Mammary epithelial cell (primary cell): Measurements from ENCODE around the gene TBXA2R.

Experiments used
- EZH2 ChIP-seq: IDR thresholded peaks from 2 replicates; pipeline ENCODE4 v1.6.1; 2012; ENCODE audit warnings: low read length, inconsistent platforms, borderline replicate concordance
- TF ChIP-seq, protein P1 (sequence below), 2 donors: IDR thresholded peaks in 1 of 2; conservative IDR thresholded peaks in 1 of 2; 2 replicates each; pipeline ENCODE4 v1.5.1; 2011 to 2012; ENCODE audit warnings: inconsistent platforms in 2 of 2, low read length in 2 of 2, mild to moderate bottlenecking in 2 of 2, control low read depth in 1 of 2, low read depth in 1 of 2; ENCODE audit not compliant: insufficient read depth in 1 of 2; ENCODE audit errors: extremely low read depth in 1 of 2

GRCh38 chr19:3642296-3642695, 35.6 kb upstream of the TBXA2R start:
- TF ChIP-seq, protein P1, sequence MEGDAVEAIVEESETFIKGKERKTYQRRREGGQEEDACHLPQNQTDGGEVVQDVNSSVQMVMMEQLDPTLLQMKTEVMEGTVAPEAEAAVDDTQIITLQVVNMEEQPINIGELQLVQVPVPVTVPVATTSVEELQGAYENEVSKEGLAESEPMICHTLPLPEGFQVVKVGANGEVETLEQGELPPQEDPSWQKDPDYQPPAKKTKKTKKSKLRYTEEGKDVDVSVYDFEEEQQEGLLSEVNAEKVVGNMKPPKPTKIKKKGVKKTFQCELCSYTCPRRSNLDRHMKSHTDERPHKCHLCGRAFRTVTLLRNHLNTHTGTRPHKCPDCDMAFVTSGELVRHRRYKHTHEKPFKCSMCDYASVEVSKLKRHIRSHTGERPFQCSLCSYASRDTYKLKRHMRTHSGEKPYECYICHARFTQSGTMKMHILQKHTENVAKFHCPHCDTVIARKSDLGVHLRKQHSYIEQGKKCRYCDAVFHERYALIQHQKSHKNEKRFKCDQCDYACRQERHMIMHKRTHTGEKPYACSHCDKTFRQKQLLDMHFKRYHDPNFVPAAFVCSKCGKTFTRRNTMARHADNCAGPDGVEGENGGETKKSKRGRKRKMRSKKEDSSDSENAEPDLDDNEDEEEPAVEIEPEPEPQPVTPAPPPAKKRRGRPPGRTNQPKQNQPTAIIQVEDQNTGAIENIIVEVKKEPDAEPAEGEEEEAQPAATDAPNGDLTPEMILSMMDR (conservative IDR thresholded peaks at IDR 0.05 in 1 of 2, IDR thresholded peaks at IDR 0.05 in 1 of 2; ENCODE audit: extremely low read depth in 1 of 2, insufficient read depth in 1 of 2, low read depth in 1 of 2, low read length in 2 of 2), result no peak
- no peak for TF ChIP-seq EZH2
